T-helper 2 cell (primary cell): ENCODE data around the gene UCP1.

ENCODE experiments used
- DNase-seq, 5 experiments: peaks; one replicate each; pipeline versions ENCODE4 v3.0.0 to v3.0.0-alpha.2; 2012 to 2022
- total RNA-seq, 2 donors: gene quantifications; one replicate each; lab custom pipeline; 2026; lab: John Stamatoyannopoulos, UW

UCP1 gene
- total RNA-seq = 0 reads per million in 2 donors

GRCh38 chr4:140568507-140569306, at the start of gene UCP1:
TSS of gene UCP1 (minus strand) at chr4:140568961. CDS start at chr4:140568729, 232 bp downstream.
- DNase-seq = no peak

- no peak for DNase-seq
These were observed 48.9 kb upstream of the UCP1 start for GRCh38 chr4:140617499-140618248.

- DNase-seq = no peak
These were observed 46.7 kb upstream of the UCP1 start for GRCh38 chr4:140615451-140615850.

- no peak for DNase-seq
These were observed 43.6 kb upstream of the UCP1 start for GRCh38 chr4:140612357-140612756.

- no peak for DNase-seq
These were observed 43.1 kb upstream of the UCP1 start for GRCh38 chr4:140611854-140612253.

GRCh38 chr4:140609548-140610425, 41.0 kb upstream of the UCP1 start:
- DNase-seq = peak in 1 of 5 experiments; percentile 67

GRCh38 chr4:140607852-140608251, 39.1 kb upstream of the UCP1 start:
- DNase-seq = no peak

- no peak for DNase-seq
These were observed 35.8 kb upstream of the UCP1 start for GRCh38 chr4:140604544-140604943.

GRCh38 chr4:140603286-140603685, 34.5 kb upstream of the UCP1 start:
- DNase-seq = no peak

GRCh38 chr4:140602714-140603113, 34.0 kb upstream of the UCP1 start:
- DNase-seq = no peak

GRCh38 chr4:140600408-140600807, 31.6 kb upstream of the UCP1 start:
- no peak for DNase-seq

GRCh38 chr4:140595065-140595464, 26.3 kb upstream of the UCP1 start:
- peak in 1 of 5 experiments; percentile 74 for DNase-seq

GRCh38 chr4:140584439-140584838, 15.7 kb upstream of the UCP1 start:
- no peak for DNase-seq

- DNase-seq = no peak
These were observed 12.3 kb upstream of the UCP1 start for GRCh38 chr4:140581078-140581477.

GRCh38 chr4:140579278-140579677, 10.5 kb upstream of the UCP1 start:
- no peak for DNase-seq

GRCh38 chr4:140575489-140575888, 6.7 kb upstream of the UCP1 start:
- DNase-seq = no peak

GRCh38 chr4:140571620-140572019, 2.9 kb upstream of the UCP1 start:
- DNase-seq = no peak

- DNase-seq = no peak
These were observed 512 bp upstream of the UCP1 start for GRCh38 chr4:140569307-140569638.

GRCh38 chr4:140559696-140560095, 9.1 kb downstream of the UCP1 start:
- no peak for DNase-seq

- DNase-seq = no peak
These were observed 10.8 kb downstream of the UCP1 start for GRCh38 chr4:140557831-140558435.

GRCh38 chr4:140556372-140557085, 12.2 kb downstream of the UCP1 start:
- DNase-seq = peak in 2 of 5 experiments; percentile 27 to 91

GRCh38 chr4:140533951-140534480, 34.7 kb downstream of the UCP1 start:
- no peak for DNase-seq
